ENCODE measurements around the gene RASSF3.

DNA sequence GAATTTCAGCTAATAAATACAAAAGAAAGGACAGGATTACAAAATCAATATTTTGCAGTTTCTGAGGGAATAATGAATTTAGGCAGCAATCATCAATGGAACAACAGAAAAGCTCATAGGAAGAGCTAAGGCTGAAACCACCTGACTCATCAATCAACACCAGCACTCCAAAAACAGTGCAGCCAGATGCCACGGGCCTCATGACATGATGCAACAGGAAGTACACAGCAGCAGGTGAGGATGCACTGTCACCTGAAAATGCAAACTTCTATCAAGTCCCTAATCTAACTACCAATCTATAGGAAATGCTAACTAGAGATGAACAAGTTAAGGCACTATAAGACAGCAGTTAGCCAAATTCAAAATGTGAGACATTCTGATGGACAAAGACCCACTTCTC lies 127.2 kb downstream of the RASSF3 start:
- TF ChIP-seq CTCF (IDR thresholded peaks at IDR 0.05; ENCODE audit: poor library complexity, severe bottlenecking), result no peak
- TF ChIP-seq MXI1 (conservative IDR thresholded peaks at IDR 0.05; ENCODE audit: poor library complexity, severe bottlenecking), result no peak
- no peak for TF ChIP-seq POLR2AphosphoS5 (IDR thresholded peaks at IDR 0.05)
- no peak for TF ChIP-seq RAD21 (conservative IDR thresholded peaks at IDR 0.05)
- TF ChIP-seq EZH2 (IDR thresholded peaks at IDR 0.05; ENCODE audit: borderline replicate concordance, insufficient read depth, low read length, poor library complexity, severe bottlenecking), result no peak
- TF ChIP-seq TAF1 (IDR thresholded peaks at IDR 0.05; ENCODE audit: low read depth), result no peak

All from neural cell (in vitro differentiated cells).